LHCN-M2 (cell line): ENCODE results near the gene ZC3H12C. TPM values are rescaled to one million over a fixed set of nuclear protein-coding genes. Genes with fewer than 3 reads are reported as not detected.
"Not testable (repeated sequence)": the region's sequence is repeated elsewhere in the genome, so short reads cannot be mapped to it uniquely, and the experiment has no call there.

Experiments
- DNase-seq: peaks from one replicate; pipeline ENCODE4 v3.0.0-alpha.2; 2012; ENCODE audit warnings: low read depth
- polyA plus RNA-seq: library from polyadenylated mRNA; unstranded; fragments of >200 nt; gene quantifications from one replicate; pipeline ENCODE4 v1.2.1, GENCODE V29; 2012; ENCODE audit warnings: missing spikeins
- total RNA-seq: library from RNA; depleted of rRNA; stranded (reverse); fragments of >200 nt; gene quantifications from 2 replicates; pipeline ENCODE4 v1.2.3, GENCODE V29; 2014; rRNA removed

ZC3H12C gene
- 7.5 and 13.4 TPM in 2 replicates for total RNA-seq
- polyA plus RNA-seq = 1.6 TPM

DNA sequence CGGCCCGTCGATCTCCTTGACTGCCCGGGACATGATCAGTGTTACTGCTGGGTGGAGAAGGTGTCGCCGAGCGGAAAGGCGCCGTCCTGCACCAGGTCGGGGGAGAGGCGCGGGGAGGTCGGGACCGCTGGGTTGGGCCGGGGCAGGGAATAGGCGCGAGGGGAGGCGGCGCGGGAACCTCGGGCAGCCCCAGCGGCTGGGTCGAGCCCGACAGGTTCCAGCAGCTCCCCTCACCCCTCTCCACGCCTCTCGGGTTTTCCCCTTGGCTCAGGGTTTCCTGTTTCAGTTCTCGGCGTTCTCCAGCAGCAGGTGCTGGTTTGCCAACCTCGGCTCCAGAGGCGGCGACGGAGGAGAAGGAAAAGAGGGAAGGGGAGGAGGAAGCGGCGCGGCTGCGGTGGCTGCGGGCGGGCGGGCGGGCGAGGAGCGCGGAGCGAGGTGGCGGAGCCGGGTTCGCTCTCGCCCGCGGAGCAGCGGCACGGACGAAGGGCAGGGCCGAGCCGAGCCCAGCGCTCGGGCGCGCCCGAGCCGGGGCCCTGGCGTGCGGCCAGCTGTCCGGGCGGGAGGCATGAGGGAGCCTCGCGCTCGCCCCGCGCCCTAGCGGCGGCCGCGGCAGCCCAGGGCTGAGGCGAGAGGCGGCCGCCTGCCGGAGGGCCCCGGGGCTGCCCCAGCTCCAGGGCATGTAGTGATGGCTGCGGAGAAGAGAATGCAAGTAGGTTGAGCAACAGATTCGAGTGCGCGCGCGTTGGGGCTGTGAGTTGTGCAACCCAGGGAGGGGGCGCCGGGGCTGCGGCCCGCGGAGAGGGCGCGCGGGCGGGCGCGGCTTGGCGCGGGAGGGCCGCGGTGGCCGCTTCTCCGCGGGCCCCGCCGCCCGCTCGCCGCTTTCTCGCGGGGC, at the start of gene ZC3H12C:
TSS of gene ZC3H12C (plus strand) at position 878 of the 892 bp plus-strand sequence. CDS start 20 bp downstream, outside the sequence.
- DNase-seq = peak; percentile 88

DNA sequence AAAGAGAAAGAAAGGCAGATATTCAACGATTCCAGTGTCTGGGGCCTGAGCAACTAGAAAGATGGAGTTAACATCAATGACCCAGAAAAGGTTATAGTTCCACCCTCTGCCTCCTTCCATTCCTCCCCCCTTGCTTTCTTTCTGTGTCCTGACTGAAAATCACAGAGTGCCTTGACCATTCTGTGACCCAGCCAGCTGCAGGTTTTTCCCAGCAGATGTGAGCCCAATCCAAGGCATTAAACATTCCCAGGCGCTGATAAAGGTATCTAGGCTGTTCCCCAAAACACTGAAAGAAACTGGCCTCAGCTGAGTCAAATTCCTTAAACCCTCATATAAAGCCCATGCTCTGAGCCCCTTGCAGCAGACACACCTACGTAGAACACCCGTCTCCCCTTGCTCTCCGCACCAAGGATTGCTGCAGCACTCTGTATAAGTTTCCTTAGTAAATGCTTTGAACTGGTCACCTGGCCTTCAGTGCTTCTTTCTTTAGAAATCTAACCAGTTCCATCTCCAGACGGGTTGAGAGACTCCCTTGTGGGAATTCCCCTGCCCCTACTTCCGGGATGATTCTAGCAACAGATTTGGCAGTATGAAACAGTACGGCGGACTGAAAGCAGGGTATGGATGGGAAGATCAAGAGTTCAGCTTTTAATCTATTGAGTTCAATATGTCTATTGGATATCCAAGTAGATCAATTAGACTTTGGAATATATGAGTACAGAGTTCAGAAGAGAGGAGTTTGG, 48.8 kb upstream of the ZC3H12C start:
- DNase-seq = no peak

DNA sequence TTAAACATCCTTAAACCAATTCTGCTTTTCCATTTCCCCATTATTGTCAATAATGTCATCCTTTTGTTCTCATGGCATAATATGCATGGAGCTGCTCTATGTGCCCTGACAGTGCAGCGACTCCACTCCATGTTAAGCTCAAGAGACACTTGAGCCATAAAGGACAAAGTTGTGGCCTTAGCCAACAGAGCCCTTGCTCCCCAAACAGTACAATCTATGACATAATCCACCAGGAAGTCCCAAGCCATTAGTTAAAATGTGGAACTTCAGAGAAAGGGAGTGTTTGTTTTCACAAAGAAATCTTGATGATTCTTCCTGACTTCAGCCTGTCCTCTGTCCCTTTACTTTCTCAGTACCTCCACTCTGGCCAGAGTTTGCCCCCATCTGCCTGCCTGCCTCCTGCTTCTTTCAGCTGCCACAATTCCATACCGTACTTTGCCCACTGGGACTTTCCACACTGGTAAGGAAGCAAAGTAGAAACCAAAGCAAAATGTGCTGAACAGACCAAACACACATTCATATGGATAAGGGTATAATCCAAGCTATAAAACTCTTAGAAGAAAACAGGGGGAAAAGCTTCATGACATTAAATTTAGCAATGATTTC, 46.3 kb upstream of the ZC3H12C start:
- no peak for DNase-seq

DNA sequence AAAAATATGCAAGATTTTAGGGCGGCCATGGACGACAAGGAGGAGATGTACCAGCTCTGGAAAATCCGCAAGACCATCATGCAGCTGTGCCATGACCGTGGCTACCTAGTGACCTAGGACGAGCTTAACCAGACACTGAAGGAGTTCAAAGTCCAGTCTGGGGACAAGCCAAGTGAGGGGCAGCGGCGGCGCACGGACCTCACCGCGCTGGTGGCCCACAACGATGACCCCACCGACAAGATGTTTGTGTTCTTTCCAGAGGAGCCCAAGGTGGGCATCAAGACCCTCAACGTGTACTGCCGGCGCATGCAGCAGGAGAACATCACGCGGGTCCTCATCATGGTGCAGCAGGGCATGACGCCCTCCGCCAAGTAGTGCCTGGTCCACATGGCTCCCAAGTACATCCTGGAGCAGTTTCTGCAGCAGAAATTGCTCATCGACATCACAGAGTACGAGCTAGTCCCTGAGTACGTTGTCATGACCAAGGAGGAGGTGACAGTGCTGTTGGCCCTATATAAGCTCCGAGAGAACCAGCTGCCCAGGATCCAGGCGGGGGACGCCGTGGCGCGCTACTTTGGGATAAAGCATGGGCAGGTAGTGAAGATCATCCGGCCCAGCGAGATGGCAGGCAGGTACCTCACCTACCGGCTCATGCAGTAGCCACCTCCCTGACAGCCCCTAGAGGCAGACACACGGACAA, 43.5 kb upstream of the ZC3H12C start:
- no peak for DNase-seq

DNA sequence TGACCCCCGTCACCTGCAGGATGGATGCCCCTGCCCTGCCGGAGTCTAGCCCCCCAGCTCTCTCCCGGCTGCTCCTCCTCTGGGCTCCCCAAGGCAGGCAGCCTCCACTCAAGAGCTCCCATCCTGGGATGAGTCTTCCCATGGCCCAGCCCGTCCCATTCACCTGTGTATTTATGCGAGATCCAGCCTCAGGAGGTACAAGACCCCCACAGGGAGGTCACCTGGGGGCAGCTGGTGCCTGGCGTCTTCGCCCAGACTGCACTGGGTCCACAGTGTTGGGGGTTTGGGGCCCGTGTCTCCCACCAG, 43.0 kb upstream of the ZC3H12C start:
- DNase-seq = no peak

DNA sequence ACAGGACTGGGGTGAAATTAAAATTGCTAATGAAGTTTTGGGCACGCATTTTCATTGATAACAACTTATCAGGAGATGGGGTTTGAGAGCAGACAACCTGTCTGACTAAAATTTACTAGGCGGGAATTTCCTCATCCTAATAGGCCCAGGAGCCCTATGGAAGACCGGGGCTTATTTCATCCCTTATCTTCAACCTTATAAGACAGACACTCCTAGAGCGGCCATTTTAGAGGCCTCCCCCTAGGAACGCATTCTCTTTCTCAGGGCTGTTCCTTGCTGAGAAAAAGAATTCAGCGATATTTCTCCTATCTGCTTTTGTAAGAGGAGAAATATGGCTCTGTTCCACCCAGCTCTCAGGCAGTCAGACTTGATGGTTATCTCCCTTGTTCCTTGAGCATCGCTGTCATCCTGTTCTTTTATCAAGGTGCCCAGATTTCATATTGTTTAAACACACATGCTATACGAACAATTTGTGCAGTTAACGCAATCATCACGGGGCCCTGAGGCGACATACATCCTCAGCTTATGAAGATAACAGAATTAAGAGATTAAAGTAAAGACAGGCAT, 39.3 kb upstream of the ZC3H12C start:
- DNase-seq = no peak

DNA sequence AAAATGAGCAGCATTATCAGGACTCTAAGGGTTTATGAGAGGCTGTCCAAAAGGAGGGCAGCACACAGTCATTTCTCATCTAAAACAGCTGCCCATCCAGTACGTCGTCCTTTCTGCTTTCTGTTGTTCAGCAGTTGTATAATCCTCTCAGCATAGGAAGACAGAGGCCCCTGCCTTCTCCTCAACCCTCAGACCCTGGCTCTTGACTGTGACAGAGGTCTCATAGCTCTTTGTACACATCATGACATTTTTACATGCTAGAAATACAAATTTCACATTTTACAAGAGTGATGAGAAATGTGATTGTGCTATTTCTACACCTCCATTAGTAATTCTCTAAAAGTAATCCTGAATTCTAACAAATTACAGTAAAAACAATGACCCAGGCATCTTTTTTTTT, 36.2 kb upstream of the ZC3H12C start:
- DNase-seq = no peak

DNA sequence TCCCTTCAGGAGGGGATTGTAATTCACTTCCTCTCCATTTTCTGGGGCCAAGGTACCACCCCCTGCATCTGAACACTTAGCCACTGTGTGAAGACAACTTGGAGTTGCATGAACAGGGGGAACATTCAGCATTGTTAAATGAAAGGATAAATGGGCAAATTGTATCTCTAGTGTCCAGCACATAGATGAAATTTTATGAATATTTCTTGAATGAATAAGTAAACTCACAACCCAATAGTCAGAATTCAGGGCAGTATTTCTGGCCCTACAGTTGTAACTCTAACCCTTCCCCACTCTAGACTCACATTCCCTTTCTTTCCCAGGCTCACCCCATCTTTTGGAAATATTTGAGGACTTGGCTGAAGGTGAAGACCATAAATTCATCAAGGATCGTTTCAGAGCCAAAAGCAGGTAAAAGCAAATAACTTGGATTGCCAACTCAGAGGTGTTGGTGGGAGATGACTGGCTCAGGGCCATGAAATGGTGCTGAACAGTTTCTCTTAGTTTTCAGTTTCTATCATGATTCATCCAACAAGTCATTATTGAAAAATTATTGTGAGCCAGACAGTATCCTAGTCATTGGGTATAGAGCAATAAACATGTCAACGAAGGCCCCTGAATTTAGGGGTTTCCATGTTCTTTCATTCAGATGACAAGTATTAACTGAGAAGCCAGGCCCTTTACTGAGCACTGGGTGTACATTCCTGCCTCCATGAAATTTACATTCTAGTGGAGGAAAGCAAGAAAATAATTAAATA, 33.3 kb upstream of the ZC3H12C start:
- DNase-seq = peak; percentile 38

DNA sequence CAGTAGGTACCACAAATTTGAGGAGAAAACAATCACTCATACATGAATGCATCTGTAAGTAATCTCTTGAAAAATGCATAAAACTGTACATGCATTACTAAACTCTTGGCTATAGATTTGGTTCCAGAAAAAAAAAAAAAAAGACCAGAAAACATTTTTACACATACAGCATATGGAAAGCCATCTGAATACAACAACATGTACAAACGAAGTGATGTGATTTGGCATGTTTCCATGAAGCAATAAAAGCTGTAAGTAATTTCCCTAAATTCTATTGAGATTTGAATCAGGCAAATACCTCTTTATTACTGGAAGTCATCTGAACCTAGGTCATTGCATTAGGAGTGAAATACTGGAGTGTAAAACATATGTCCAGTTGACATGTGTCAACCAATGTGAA, 31.9 kb upstream of the ZC3H12C start:
- DNase-seq = no peak

DNA sequence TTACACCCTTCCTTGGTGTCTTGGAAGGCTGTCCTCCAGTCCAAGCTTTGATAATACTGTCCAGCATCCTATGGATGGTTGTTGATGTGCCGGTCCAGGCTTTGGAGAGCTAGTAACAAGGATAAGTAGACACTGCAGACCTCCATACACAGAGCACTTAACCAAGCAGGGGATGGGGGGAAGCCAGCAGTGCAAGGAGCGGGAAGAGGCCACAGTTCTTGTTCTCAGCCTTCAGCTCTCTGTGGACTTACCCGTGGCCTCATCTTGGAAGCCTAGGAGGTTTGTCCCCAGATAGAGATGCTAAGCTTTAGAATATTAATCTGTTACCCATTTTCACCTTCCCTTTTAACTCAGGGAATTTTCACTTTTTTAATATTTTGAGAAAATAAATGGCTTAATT, 30.9 kb upstream of the ZC3H12C start:
- no peak for DNase-seq

DNA sequence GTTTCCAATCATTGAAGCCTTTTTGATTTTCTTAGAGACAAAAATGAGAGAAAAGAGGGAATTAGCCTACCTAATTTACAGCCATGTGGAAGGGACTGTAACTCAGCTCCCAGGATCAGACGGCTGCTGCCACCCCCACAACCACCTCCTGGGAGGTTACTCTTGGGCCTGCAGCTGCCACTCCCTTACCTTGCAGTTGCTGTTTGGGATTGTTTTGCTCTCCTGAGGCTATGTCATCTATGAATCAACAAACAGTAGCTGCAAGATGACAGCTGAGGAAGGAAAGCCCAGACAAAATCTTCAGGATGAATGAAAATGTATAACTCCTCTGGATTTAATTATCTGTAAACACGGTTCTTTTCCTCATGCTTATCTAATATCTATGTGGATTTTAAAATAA, 28.0 kb upstream of the ZC3H12C start:
- DNase-seq = no peak

DNA sequence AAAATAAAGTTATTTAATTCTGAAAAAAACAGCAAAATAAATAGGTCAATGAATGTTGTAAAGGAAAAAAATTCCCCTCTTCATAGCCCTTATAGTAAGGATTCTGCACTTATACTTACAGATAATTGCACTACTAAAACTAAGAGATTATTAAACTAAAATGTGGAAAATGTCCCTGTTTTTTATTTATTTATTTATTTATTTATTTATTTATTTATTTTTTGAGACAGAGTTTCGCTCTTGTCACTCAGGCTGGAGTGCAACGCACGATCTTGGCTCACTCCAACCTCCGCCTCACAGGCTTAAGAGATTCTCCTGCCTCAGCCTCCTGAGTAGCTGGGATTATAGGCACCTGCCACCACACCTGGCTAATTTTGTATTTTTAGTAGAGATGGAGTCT, 25.2 kb upstream of the ZC3H12C start:
- DNase-seq = not testable (repeated sequence)

DNA sequence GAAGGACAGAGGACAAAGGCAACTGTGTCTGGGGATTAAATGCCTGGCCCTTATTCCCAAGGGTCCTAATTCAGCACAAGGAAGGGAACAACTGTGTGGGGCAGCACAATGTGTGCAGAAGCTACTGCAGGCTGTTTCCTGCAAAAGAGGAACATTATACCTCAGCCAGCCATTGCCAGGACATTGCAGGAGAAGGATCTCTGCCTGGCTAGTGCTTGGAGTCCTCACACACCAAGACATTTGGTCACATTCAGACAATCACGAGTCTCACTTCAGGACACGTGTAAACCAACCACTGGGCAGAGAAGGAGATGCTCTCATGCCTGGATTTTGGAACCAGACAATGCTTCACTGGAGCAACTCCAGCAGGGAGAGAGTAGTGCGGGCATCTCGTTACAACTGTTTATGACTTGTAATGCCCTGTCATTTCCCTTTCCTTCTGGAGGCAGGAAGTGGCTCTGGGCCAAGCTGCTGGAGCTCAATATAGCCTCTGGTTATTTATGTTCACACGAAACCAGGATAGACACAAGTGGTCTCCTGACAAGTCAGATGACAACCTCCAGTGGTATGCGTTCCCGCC, 23.9 kb upstream of the ZC3H12C start:
- DNase-seq = peak; percentile 91

DNA sequence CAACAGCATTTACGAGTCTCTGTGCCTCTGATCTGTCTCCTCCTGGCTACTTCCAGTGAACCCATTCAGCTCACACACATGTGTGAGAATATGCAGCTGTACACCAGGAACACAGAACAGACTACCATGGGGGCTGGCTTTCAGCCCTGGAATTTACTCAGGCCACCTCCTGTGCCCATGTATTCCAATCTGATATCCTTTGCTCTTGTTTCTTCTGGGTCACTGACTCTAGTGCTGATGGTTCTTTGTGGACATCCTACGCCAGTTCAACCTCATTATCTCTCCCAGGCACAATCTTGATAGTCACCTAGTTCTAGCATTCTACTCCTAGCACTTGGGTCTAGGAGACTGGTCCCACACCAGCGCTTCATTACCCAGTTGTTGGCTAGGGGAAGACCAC, 23.0 kb upstream of the ZC3H12C start:
- DNase-seq = no peak

DNA sequence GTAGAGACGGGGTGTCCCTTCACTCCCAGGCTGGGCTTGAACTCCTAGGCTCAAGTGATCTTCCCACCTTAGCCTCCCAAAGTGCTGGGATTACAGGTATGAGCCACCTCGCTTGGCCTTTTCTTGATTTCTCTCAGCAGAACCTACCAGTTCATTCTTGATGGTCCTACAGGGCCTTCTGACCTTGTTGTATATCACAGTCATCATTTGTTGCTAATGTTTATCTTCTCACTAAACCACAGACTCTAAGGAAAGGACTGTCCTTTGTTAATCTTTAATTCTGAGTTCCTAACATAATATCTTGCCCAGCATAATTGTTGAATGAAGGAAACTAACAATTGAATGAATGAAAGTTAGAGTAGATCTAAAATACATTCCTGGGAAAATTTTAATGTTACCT, 22.0 kb upstream of the ZC3H12C start:
- DNase-seq = no peak

DNA sequence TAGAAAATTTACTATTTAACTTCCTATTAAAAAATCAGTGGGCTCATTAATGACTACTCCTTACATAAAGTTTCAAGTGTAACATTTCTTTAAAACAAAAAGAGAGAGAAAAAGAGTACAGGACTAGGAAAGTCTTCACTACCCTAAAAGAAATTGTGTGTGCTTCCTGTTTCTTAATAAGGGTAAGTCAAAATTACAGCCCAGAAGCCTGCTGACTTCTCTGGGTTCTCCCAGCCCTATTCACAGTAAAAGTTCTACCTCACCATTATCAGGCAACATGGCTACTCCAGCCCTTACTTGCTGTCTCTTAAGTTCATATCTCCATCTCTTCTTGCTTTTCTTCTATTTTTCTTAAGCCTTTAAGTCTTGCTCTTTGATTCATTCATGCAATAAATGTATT, 20.3 kb upstream of the ZC3H12C start:
- no peak for DNase-seq

DNA sequence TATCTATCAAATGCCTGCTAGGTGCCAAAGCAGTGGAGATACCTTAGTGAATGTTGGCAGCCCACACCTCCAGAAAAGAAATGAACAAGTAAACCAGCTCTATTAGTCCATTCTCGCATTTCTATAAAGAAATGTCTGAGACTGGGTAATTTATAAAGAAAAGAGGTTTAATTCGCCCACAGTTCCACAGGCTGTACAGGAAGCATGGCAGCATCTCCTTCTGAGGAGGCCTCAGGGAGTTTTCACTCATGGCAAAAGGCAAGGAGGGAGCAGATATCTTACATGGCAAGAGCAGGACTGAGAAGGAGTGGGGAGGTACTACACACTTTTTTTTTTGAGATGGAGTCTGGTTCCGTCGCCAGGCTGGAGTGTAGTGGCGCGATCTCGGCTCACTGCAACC, 18.7 kb upstream of the ZC3H12C start:
- DNase-seq = no peak

DNA sequence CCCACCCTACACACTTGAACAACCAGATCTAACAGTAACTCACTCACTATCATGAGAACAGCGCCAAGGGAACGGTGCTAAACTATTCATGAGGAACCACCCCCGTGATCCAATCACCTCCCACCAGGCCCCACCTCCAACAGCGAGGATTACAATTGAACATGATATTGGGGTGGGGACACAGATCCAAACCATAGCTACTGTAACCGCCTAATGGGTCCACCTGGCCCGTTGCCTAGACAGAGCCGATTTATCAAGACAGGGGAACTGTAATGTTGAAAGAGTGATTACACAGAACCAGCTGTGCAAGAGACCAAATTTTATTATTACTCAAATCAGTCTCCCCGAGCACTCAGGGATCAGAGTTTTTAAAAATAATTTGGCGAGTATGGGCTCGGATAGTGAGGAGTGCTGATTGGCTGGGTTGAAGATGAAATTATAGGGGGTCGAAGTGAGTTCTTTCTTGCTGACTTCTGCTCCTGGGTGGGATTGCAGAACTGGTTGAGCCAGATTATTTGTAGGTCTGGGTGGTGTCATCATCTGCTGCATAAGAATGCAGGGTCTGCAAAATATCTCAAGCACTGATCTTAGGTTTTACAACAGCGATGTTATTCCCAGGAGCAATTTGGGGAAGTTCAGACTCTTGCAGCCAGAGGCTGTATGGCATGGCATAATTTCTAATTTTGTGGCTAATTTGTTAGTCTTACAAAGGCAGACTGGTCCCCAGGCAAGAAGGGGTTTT, 17.9 kb upstream of the ZC3H12C start:
- no peak for DNase-seq

DNA sequence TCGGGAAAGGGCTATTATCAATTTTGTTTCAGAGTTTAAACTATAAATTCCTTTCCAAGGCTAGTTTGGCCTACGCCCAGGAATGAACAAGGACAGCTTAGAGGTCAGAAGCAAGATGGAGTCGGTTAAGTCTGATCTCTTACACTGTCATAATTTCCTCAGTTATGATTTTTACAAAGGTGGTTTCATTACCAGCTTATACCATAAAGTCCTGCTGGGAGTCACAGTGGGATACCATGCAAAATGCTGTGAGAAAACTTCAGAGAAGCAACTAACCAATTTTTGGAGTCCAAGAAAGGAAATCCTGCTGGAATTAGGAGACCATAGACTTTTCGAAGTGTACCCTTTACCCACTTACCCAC, 17.4 kb upstream of the ZC3H12C start:
- no peak for DNase-seq
